Measurements from ENCODE around the gene TNS4.
A peak's percentile ranks its signal among the peaks of the same experiment; 100 is the strongest.

Gene TNS4

GRCh38 chr17:40490982-40491381 lies 10.4 kb downstream of the TNS4 start:
- DNase-seq, result no peak

- no peak for DNase-seq
These were observed 11.1 kb downstream of the TNS4 start for GRCh38 chr17:40490289-40490853.

DNA sequence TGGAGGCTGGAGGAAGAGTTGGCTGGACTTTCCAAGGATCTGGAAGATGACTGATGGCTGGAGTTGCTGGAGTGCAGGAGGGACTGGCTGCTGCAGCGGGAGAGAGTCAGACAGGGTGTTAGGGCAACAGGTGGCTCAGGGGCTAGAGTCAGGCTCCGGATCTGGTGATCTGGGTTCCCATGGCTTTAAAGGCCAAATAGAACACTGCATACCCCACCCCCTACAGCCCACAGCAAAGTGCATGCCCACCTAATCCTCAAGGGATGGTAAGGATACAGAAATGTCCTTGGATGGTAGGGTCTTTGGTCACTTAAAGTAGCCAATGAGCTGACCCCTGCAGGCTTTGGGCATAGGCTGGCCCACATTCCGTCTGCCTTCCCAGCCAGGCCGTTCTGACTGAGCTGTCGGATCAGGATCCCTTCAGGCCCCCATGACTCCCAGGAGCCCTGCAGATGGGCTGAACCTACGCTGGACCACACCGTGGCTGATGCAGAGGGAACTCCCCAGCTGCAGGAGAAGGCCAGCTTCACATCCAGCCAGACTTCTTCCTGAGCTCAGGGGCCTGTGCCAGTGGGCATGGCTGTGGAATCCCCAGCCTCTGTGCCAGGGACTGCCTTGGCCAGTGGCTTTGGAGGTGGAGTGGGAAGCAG lies 13.9 kb downstream of the TNS4 start:
- no peak for DNase-seq

DNA sequence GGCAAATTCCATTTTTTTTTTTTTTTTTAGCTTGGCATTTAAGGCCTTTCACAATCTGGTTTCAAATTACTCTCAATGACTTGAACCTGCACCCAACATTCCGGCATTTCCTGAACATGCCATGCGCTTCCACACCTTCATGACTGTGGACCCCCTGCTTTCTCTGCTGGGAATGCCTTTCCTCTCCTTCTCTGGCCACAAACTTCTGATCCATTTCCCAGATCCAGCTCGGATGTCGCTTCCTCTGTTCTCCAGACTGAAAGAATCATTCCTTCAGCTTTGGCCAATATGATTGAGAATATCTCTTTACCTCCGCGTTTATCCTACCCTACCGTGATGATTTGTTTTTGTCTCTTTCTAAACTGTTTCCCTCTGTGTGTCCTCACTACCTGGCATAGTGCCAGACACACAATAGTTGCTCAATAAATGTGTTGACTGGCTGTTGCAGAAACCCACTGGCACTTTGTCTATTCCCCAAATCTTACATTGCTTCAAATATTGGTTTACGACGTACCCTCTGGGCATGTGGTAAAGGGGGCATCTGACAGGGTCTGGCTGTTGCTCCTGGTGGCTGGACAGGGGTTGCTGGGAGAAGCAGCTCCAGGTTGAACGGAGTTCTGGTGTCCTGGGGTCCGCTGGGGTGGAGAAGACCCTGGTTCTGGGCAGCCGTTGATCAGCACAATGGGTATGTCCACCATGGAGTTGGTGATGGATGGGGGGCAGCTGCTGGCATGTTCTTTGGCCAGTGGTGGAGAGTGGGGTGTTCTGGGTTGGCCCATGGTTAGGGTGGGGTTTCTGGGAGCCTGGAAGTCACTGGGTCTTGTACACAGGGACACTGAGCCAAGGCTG lies 14.7 kb downstream of the TNS4 start:
- DNase-seq, result no peak

DNA sequence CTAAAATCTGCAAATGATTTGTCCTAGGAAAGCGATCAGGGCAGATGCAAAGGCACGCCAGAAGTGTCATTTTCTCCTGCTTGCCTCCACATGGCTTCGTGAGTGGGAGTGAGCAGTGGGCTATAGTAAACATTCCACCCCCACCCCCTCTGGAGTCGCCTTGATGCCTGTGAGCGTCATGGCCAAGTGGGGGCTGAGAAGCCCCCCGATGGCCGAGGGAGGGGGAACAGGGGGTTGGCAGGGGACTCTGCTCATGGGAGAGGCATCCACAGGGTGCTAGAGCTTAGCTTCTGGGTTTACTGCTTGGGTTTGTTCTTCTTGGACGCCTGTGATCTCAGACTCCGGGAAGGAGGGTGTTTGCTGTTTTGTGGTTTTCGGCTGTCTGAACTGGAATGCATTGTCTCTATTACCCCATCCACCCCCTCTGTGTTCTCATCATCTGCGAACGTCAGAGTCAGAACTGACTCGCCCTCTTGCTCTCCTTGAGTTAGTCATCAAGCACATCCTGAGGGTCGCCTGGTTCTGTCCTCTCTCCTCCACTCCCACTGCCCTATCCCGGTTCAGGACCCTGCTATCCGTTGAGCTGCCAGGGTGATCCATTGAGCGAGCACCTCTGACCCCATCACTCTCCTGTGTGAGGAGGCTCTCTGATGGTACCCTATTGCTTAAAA lies 15.4 kb downstream of the TNS4 start:
- DNase-seq, result no peak

- DNase-seq, result no peak
These were observed 16.4 kb downstream of the TNS4 start for GRCh38 chr17:40484973-40485530.

DNA sequence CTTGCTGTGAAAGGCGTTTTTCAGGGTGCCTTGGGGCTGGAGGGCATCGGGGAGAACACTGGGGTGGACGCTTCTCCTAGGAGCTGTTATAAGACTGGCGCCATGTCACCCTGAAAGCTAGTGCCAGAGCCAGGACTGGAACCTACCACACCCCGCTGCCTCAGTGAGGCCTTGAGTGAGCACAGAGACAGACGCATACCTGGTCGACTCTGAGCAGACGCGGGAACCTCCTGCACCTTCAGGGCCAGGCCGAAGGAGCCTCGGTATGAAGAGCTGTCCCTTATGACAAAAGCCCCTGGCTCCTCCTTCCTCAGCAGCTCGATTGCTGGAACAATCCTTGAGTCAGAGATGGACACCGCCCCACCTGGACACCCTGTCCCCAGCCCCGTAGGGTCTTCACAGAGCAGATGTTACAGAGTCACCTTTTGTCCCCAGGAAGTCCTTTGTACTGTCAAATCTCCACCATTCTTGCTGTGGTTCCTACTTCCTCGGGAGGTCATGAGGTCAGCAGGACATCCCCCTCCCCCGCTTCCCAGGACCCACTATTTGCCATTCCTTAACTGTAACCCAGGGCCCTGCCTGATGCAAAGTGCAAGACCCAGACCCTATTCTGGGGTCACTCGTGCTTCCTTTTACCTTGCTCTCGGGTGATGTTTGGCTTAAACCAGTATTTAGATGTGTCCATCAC lies 17.0 kb downstream of the TNS4 start:
- DNase-seq, result no peak

- no peak for DNase-seq
These were observed 17.7 kb downstream of the TNS4 start for GRCh38 chr17:40483679-40484078.

DNA sequence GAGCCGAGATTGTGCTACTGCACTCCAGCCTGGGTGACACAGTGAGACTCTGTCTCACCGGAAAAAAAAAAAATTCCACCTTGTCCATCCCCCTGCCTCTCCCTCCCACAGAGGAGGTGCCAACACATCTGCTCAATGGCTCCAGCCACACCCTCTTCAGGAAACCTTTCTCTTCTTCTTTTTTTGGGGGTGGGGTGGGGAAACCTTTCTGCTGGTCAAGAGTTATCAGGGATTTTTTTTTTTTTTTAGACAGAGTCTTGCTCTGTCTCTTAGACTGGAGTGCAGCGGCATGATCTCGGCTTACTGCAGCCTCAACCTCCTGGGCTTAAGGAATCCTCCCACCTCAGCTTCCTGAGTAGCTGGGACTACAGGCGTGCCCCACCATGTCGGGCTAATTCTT lies 18.7 kb downstream of the TNS4 start:
- no peak for DNase-seq

DNA sequence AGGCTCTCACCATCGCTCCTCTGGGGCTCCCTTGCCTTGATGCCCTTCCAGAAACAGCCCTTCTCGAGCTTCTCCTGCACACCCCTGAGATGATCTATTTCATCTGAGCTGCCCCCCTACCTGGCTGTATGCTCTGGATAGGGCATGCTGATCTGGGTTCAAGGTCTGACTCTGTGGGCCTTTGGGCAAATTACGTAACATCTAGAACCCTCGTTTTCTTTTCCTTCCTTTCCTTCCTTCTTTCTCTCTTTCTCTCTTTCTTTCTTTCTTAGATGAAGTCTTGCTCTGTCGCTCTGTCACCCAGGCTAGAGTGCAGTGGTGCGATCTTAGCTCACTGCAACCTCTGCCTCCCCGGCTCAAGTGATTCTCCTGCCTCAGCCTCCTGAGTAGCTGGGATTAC lies 20.3 kb downstream of the TNS4 start:
- DNase-seq, result no peak

DNA sequence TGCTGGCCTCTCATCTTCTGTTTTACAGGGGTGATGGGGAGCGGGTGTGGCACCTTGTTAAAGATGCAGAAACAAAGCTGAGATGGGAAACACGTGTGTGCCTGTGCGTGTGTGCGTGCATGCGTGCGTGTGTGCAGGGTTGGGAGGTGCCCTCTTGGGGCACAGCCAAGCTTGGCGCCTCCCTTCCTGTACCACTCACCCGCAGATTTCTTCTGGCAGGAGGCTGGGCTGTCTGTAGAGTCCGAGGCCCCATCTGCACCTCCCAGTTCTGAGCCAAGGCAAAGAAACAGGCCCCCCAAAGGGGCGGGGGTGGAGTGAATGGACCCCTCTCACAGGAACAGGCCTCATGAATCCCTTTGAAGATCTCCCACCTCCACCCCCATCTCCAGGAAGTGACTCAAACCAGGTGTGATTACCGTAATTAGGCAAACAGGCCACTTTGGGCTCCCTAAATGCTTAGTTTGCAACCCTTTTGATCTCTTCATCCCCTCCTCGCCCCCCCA lies 20.9 kb downstream of the TNS4 start:
- peak; percentile 73 for DNase-seq

GRCh38 chr17:40479754-40480480 lies 21.5 kb downstream of the TNS4 start:
- no peak for DNase-seq

DNA sequence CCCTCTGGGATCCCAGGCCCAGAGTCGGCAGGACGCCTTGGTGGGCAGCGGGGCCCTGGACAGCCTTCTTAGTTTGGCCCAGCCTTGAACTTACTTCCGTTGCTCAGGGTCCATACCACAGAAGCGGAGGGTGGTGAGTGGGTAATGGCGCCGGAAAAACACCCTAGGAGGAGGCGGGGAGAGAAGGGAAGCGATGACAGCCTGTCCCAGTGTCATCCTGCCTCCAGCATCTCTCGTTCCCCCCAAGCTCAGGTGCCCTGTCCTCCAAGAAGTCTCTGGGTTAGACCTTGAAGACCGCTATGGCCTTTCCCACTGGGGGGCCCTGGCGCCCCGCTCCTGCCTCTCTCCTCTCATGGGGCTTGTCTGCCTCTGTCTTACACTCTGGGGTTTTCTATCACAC lies 22.9 kb downstream of the TNS4 start:
- DNase-seq, result no peak

GRCh38 chr17:40477796-40478195 lies 23.6 kb downstream of the TNS4 start:
- DNase-seq, result no peak

DNA sequence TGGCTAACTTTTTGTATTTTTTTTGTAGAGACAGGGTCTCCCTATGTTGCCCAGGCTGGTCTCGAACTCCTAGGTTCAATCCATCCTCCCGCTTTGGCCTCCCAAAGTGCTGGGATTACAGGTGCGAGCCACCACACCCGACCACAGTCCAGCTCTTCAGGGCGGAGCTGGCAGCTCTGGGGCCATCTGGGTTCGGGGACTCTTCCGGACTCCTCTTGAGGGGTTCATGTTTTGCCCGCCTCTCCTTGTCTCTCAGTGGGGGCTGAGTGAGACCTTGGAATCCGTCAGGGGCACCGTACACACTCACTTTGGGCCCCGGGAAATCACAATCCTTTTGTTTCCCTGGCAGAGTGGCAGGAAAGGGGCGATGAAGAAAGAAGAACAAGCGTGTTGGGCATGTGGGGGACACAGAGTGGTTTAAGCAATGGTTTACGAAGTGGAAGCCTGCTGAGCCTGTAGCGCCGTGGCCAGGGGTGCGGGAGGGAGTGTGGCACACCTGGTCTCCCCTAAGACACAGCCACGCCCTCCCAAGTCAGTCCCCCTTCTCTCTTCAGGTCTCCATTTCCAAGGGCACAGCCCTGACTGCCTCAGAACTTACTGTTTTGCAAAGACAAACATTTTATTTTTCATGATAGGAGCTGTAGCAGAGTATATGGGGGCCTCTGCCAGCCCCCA lies 26.1 kb downstream of the TNS4 start:
- no peak for DNase-seq

GRCh38 chr17:40474419-40475002 lies 26.9 kb downstream of the TNS4 start:
- DNase-seq, result no peak

- no peak for DNase-seq
These were observed 27.7 kb downstream of the TNS4 start for GRCh38 chr17:40473573-40474365.

DNA sequence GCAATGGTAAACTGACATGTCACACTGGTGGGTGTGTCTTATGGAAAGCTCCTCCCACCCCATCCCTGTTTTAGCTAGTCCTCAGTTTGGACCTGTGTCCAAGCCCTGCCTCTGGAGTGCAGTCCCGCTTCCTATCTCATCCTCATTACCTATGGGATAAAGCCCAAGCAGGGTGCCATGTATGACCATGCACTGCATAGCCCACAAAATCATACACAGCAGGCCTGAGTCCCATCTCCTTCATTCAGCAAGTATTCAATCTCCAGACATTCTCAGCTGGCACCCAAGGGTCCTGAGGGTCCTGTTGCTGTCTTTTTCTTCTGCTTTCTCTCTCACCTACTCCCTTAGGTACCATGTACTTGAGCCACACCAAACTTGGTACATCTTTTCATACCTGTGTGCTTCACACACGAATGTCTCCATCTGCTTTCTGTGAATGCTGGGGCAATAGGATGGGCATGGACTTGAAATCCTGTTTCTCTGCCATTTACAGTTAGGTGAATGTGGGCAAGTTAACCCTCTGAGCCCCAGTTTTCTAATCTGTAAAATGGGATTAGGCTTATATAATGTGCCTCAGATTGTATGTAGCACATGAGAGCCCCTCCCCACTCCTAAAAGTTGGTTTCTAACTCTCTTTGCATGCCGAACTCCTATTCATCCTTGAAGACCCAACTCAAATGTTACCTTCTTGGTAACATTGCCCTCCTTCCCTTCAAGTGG lies 28.5 kb downstream of the TNS4 start:
- DNase-seq, result no peak
